ENCODE data around the gene VTI1A.

VTI1A gene

DNA sequence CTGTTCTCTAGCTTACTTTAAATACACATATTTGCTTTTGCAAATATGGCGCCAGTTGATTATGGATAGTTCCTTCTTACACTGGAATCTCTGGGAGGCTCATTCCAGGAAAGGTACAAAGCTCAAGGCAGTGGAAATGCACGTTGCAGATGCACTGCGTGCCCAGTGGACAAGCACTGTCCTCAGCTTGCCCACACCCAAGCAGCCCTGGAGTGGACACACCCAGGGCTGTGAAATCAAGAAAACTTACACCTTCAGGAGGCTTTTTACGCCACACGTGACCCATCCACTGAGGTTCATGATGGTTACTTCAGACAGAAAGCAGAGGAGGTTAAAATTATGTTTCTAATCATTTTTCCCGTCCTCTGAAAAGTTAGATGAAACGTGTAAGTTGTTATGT is 248.5 kb downstream of the VTI1A start:
- no peak for DNase-seq

DNA sequence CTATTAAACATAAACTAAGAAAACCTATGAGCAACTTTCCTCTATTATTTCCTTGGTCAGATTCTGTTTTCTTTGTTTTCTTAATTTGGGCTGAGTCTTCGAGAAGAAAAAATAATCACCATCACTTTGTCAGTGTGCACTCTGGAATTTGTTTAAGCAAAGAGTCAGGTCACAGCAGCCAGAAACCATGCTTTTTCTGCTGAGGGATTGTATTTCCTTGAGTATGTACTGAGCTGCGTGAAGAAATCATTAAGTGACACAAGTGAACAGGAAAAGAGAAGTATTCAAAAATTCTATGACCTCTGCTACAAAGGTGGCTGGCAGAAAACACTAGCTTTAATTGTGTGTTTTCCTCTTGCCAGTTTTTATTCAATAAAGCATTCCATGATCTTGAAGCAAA is 249.6 kb downstream of the VTI1A start:
- no peak for DNase-seq

DNA sequence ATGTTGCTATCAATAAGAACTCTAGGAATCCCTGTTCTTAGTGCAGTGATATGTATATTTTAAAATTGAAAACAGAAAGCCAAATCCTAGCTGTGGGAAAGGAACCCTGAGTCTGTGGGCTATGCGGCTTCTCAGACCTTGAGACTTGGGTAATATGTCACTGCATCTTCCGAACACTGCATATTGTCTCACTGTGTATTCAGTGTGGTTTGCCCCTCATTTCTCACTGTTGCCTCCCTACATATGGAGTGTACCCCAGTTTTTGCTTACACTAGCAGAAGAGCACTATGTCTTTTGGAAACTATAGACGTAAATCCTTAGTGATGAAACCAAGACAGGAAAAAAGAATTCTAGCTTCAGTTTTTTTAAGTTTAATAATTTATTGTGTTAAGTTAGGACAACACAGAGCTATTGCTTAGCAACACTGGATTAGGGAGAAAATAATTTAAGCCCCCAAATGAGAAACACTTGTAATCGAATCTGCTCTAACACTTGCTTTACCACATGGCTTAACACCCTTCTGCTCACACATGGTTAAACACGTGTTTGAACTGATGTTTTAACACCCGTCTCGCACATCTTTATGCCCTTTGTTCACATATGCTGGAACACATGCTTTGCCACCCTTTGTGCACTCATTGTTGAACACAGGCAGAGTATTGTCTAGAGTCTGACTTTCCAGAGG is 251.3 kb downstream of the VTI1A start:
- DNase-seq, result no peak

DNA sequence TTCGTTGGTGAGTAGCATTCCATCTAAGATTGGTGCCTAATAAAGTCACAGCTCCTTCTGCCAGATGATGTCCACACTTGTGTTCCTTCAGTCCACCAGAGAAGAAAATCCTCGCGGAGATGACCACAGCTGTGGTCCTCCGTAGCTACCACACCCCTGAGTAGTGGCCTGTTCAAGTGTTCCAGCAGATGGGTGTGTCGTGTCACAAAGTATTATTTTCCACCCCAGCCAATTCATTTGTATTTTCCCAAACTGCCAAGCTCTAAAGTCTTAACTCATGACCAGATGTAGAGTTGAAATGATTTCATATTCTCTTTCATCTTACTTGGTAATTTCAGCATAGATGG is 251.8 kb downstream of the VTI1A start:
- no peak for DNase-seq

DNA sequence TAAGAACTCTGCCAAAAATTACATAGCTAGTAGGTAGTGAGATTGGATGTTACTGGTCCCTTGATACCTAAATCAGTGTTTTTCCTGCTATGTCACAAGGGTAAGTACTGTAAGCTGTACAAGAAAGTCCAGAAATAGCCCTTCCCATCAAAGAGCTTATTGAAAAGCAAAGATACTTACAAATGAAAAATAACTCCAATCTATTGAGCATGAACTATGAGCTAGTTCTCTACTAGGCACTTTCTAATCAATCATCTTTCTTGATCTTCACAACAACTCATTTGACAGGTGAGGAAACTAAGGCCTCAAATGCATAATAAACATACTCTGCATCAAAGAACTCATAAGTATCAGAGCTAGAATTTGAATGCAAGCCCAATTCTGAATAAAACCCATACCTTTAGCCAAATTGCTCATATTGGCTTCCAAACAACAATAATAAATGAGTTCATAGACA is 253.2 kb downstream of the VTI1A start:
- DNase-seq, result no peak

DNA sequence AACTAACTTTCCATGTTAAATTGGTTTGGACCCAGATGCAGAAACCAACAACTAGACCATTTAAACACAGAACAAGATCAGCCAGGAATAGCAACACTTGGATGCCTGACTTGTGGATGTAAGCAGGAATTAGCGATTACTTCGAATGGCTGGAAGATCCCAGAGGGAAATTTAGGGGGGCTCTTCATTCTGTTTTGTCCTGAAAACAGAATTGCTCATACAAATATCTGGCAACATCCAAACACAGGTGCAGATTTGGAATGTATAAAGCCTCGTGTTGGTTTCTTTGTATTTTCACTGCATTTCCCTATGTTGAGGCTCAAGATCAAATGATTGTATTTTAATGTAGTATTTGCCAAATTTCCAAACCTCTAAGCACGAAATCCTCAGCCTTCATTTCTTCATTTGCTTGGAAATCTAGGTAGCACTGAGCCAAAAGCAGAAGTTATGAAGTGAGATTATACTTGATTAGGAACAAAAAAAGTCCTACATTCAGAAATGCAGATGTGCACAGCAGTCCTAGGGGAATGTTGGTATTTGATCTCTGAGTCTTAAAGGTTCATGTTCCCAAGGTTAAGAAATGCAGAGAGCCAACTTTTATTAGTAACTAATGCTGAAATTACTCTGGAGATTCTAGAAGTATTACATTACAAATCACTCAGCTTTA is 254.3 kb downstream of the VTI1A start:
- DNase-seq, result no peak

DNA sequence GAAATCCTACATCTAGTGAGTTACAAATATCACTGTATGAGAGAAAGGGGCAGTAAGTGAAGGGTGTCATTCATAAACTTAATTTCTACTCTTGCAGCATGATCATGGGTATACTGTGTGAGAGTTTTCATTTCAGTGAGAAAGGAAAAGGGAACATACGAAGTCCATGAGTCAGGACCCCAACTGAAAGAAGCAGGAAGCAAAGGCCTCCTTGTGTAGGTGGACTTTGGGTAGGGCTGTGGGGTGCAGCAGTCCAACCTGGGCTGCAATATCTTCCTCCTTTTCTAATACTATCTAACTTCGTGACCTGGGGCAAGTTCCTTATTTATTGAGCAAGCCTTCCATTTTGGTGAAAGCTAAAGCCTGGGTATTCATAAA is 254.9 kb downstream of the VTI1A start:
- DNase-seq, result no peak

DNA sequence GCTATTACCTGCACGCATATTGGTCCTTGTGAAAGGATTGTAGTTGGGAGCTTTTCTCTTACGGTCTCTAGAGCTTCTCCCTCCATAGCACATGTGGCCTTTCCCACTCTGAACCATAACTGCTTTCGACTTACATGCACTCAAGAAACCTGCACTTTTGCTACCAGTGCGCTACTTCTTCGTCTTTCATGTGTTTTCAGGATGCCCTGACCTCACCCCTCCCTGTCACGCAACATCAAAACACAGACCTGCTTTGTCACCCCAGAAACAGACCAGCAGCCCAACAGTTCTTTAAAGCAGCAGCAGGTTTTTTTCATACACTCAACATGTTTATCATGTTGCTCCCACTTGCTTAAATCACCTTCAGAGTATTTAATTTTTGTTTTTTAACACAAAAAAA is 259.6 kb downstream of the VTI1A start:
- DNase-seq, result no peak

DNA sequence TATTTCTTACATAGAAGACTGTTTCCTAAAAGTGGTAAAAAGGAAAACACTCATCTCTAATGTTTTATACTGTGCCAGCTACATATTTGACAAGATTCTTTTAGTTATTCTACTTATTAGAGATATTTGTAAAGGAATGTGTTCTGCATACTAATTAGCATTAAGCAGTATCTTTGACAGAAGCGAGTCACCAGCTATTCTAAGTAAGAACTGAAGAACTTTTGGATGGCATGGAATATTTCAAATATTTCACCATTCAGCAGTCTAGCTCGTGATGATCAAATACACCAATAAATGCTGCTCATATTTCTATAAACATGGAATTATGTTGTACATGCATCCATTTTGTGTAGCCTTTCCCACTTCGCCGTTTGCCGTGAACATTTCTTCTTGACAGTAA is 261.4 kb downstream of the VTI1A start:
- DNase-seq, result no peak

DNA sequence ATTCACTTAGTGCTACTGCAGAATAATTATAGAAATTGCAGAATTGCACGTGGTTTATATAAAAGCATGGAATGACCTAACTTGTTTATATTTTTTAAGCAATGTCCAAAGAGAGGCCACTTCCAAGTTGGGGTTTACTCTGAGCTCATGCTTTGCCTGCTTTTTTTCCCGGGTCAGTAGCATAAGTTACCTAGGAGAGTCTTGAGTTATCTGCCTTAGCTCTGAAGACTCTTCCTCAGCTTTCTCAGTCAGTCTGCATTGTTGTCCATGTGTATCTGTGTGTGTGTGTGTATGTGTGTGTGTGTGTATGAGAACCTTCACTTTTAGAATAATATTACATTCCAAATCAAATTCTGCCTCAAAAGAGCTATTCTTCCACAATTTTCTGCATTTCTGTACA is 263.5 kb downstream of the VTI1A start:
- no peak for DNase-seq

DNA sequence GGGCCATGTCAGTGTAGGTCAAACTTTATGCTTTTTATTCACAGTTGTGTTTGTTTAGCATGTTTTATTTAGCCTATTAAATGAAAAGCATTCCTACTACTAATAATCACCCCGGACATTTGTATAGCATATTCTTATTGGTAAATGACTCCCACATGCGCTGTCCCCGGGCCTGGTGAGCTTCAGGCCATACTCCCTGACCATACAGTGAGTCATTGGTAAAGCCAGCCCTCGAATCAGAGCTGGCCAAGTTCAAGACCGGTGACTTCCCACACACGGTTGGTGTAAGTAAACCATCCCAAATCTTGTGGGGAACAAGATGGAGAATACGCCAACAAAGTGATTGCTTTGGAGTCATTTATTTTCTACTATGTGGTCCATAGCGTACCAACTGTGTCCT is 264.4 kb downstream of the VTI1A start:
- DNase-seq, result no peak

DNA sequence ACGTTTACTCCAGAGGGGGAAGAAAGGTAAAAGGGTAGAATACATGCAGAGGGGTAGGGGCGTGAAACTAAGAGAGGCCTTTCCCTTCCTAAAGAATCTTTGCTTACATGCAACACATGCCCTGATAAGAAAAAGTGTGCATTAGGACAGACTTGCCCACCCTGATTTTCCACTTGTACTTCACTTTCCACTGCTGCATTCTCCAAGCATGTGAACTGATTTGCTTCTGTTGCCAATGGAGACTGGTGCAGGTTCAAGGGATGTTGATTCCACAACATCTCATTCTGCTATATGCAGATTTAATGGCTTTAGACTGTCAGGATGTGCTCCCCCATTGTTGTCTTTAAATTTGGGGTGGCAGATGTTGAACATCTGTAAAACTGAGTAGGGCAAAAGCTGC is 265.5 kb downstream of the VTI1A start:
- DNase-seq, result no peak

DNA sequence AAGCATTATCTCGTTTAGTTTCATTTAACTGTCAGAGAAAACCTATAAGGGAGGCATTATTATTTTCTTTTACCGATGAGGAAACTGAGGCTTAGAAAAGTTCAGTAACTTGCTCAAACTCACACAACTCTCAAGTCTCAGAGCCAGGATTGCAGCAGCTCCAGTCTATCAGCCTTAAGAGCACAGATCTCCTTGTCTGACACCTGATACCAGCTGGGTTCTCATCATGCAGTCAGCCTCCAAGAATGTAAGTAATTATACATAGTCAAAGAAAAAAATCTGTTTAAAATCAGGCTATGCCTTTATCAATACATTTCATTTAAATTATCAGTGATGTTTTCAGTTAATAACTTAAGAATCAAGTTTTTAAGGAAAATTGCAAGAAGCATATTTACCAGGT is 266.4 kb downstream of the VTI1A start:
- DNase-seq, result no peak

DNA sequence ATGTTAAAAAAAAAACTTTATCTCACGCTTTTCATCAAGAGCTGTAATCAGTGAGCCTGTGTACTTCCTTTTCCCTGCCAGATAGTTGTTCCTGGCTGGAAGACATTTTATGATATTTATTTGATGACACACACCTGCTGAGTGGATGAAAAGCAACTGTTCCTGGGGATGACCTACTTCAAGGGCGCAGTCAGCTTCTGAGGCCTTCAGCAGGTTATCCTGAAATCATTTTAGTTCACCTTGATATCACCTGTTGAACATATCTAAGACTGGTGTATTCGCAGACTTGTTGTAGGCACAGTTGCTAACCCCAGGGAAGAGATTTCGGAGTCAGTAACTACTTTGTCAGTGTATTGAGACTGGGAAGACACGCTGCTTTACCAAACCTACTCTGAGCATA is 268.6 kb downstream of the VTI1A start:
- no peak for DNase-seq

DNA sequence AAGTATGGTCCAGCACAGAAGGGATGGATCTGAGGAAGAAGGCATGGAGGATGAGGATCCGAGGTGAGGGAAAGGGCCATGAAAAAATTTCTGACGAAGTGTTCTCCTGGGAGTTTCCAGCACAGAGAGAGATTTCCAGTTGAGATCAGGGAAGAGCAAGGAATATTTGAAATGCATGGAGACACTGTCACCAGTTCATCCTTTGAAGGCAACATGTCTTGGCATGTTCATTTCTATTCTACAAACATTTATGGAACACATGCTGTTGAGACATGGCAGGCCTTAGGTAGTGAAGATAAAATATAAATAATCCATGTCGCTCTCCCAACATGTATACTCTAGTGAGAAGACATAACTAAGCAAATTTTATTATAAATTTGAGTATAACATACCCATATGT is 269.1 kb downstream of the VTI1A start:
- no peak for DNase-seq

DNA sequence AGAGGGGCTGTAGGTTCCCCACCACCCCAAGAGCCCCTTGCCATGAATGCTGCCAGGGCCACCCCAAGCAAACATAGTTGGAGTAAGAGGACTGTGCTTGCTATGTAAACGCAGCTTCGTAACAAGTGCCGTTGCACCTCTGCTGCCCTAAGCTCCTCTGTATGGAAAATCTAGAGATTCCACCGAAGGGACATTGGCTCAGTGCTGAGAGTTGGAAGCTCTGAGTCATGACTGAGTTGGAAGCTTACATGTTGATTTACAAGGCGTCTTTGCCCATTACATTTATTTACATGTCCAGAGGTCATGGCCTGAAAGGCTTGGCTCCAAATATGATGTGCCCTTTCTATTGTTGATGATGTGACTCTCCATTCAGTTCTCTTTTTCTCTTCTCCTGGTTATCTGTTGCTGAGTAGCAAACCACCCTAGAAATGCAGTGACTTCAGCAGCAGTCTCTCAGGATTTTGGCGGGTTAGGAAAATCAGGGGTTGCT is 270.0 kb downstream of the VTI1A start:
- DNase-seq, result no peak

DNA sequence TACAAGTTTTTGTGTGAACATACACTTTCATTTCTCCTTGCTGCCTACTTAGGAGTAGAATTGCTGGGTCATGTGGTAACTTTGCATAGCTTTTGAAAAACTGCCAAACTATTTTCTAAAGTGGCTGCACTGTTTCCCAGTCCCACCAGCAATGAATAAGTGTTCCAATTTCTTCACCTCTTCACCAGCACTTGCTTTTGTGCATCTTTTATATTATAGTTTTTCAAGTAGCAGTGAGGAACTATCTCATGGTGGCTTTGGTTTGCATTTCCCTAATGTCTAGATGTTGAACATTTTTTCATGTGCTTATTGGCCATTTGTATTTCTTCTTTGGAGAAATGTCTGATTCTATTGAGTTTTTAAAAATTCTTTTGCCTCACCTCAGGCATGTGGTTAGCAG is 273.2 kb downstream of the VTI1A start:
- no peak for DNase-seq

DNA sequence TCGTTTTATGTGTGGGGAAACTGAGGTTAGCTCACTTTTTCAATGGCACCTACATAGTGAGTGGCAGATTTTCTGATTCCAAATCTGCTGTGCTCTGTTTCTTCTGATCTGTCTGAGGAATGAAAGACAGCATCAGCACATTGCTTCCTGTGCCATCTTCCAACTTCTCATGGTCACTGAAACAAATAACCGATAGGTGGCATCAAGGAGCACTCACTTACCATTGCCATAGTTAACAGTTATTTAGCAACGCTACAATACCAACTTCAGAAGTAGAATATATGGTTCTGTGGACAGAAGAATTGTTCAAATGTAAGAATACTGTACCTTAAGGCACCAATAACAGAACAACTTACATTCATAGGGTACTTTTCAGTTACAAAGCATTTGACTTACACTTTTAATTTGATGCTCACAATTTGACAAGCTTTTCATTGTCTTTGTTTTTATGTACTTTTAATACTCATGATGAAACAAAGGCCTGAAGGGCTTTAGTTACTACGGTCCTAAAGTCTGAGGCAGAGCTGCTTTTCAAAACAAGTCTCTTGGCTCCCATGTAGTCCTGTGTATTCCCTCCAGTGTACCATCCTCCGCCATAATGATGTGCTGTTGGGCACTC is 274.2 kb downstream of the VTI1A start:
- no peak for DNase-seq

DNA sequence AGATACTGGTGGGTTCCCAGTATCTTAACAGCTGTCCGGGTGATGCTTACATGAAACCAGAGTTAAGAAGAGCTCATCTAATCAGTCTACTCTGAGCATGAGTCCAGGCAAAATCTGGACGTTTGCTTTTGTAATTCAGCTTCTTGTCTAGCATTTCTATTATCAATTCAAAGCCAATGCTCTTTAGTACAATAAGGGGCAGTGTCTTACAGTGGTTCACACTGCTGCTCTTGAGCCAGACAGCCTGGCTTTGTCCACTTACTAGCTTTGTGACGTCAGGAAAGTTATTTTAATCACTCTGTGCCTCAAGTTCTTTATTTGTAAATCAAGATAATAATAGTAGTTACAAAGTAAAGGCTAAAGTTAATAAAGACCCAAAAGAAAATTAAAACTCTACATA is 275.7 kb downstream of the VTI1A start:
- no peak for DNase-seq

DNA sequence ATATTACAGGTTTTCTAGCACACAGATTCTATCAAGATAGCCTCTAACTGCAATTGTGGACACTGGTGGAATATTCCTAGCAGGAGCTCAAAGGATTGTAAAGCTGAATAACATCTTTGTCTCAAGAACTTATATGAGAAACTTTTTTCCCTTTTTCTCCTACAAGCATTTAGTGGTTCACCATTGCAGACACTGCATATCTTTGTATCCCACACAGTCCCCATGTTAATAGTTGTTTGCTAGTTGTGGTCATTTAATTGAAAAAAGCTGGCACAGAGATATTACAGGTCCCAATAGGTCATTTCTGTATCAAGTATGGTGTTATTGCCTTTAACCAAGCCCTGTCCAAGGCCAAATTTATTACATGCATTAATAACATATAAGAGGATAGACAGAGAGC is 276.9 kb downstream of the VTI1A start:
- no peak for DNase-seq

DNA sequence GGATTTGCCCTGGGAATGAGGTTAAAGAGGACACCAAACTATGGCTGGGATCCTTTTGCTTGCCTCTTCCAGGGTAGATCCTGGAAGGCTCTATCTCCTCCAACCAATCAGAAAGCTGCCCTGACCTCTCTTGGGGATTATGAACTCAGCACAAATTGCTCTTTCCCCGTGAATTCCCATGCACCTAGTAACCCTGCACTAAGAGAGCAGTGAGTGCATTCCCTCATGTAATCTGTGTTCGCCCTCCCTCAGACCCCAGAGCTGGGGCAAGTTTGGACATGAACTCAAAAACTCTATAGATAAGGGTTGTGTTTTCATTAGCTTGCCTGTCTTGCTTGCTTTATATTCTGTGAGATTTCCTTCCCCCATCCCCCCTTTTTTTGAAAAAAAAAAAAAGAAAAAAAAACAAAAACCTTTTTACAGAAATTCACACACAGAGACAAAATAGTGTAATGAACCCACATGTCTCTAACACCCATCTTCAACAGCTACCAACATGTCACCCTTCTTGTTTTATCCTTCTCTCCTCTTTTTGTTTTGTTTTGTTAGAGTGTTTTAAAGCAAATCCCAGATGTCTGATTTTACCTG is 277.5 kb downstream of the VTI1A start:
- DNase-seq, result no peak

DNA sequence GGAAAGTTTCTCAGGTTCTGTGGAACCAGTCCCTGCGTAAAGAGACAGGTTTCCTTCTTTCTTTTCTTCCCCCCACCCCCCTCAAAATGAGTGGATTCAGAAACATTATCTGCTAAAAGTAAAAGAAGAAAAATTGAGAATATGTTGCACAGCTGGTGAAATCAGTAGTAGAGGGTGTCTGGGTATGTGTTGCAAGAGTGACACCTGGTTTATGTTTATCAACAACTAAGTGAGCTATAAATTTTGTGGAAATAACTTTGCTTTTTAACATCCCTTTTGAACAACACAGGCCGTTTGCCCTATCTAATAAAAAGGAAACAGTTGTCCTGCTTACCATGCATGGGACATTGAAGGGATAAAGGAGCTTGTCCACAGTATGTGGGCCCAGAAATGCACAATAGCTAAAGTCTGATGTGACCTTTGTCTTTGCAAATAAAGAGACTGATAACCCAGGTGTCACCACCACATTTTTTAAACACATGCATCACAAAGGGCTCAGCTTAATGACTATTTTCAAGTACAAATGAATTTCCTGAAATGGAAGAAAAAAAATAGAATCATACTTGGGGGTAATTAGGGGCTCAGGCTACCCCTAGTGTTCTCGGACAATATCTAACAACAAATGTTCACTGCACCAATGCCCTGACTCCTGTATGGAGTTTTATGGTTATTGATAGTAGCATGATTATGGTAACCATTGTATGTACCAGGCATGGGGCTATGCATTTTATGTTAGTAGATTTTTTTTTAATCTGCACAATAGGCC is 281.3 kb downstream of the VTI1A start:
- DNase-seq, result no peak

DNA sequence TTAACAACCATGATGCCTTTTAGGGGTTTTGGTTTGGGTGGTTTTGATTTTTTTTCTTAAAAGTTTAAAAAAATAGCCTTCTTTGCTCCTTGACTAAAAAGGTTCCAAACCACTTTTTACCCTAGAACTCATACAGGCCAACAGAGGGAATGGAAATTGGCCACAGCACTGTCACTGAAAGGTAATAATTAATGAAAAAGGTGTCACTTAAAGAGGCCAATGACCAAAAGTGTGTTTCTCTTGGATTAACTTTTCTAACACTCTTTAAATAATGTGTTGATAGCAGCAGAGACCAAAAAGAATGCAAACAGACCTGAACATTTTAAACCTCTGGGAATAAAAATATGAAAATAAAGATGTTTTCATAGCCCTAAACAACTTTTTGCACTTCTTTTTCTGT is 282.0 kb downstream of the VTI1A start:
- DNase-seq, result no peak

Data from NK-92 treated with Interleukin-12 subunit alpha and Interleukin-12 subunit beta, amount 100 ng/mL, for 24 hours (cell line).